HepG2 (cell line): ENCODE data around the gene SERTAD1.

Experiments
- CHCHD3 ChIP-seq: sonication (generic); formaldehyde crosslinking; IDR thresholded peaks from 2 replicates; pipeline ENCODE4 v1.8.0; 2022; ENCODE audit warnings: mild to moderate bottlenecking, missing genetic modification reagents, moderate library complexity
- CTCF ChIP-seq: sonication (generic); formaldehyde crosslinking; IDR thresholded peaks from 2 replicates; pipeline ENCODE4 v1.5.0; 2020; ENCODE audit warnings: mild to moderate bottlenecking, missing genetic modification reagents, moderate library complexity
- HCFC1 ChIP-seq: fragments of 150-350 bp; IDR thresholded peaks from 2 replicates; pipeline ENCODE4 v1.6.1; 2014; ENCODE audit warnings: low read depth, low read length
- LCORL ChIP-seq, 2 experiments: fragments of 450-650 bp in 1 of 2; sonication (generic) in 1 of 2; formaldehyde crosslinking in 1 of 2; IDR thresholded peaks; 2 replicates each; pipeline versions ENCODE4 v1.5.0 to v1.6.1; 2017 to 2020; ENCODE audit warnings: antibody characterized with exemption in 1 of 2, missing genetic modification reagents in 1 of 2
- POLR2A ChIP-seq, 2 experiments: IDR thresholded peaks; 2 replicates each; pipeline ENCODE4 v1.6.1; 2011; ENCODE audit warnings: low read depth in 2 of 2, low read length in 2 of 2, mild to moderate bottlenecking in 1 of 2, moderate library complexity in 1 of 2; ENCODE audit not compliant: insufficient read depth in 1 of 2
- POLR2AphosphoS5 ChIP-seq: IDR thresholded peaks from 2 replicates; pipeline ENCODE4 v1.6.1; 2012; ENCODE audit warnings: low read depth, low read length
- SP4 ChIP-seq: sonication (generic); formaldehyde crosslinking; IDR thresholded peaks from 2 replicates; pipeline ENCODE4 v1.8.1; 2023; ENCODE audit warnings: mild to moderate bottlenecking, missing genetic modification reagents
- SRF ChIP-seq: IDR thresholded peaks from 2 replicates; pipeline ENCODE4 v1.6.1; 2011; ENCODE audit warnings: mild to moderate bottlenecking, low read depth, low read length, moderate library complexity
- TERF1 ChIP-seq: sonication (generic); formaldehyde crosslinking; IDR thresholded peaks from 2 replicates; pipeline ENCODE4 v1.8.0; 2022; ENCODE audit warnings: mild to moderate bottlenecking, missing genetic modification reagents, moderate library complexity
- ZNF546 ChIP-seq: sonication (generic); formaldehyde crosslinking; conservative IDR thresholded peaks from 2 replicates; pipeline ENCODE4 v1.8.1; 2023; ENCODE audit warnings: mild to moderate bottlenecking, missing genetic modification reagents
- ZSCAN5A ChIP-seq: sonication (generic); formaldehyde crosslinking; IDR thresholded peaks from 2 replicates; pipeline ENCODE4 v1.8.0; 2022; ENCODE audit warnings: mild to moderate bottlenecking, missing genetic modification reagents, borderline replicate concordance
- TF ChIP-seq, protein P1 (sequence below): sonication (generic); formaldehyde crosslinking; IDR thresholded peaks from 2 replicates; pipeline ENCODE4 v1.5.1; 2020; ENCODE audit warnings: mild to moderate bottlenecking, missing genetic modification reagents, borderline replicate concordance
- TF ChIP-seq, protein P2 (sequence below): sonication (generic); formaldehyde crosslinking; IDR thresholded peaks from 2 replicates; pipeline ENCODE4 v1.5.1; 2020; ENCODE audit warnings: mild to moderate bottlenecking, missing genetic modification reagents, moderate library complexity
- TF ChIP-seq, protein P3 (sequence below): sonication (generic); formaldehyde crosslinking; IDR thresholded peaks from 2 replicates; pipeline ENCODE4 v1.4.0; 2020; ENCODE audit warnings: missing genetic modification reagents

GRCh38 chr19:40389404-40390083 lies 36.2 kb downstream of the SERTAD1 start:
- no peak for TF ChIP-seq POLR2AphosphoS5
- TF ChIP-seq LCORL (IDR thresholded peaks at IDR 0.05), result no peak
- TF ChIP-seq LCORL (CRISPR knock-in tag; IDR thresholded peaks at IDR 0.05), result no peak
- TF ChIP-seq, protein P1, sequence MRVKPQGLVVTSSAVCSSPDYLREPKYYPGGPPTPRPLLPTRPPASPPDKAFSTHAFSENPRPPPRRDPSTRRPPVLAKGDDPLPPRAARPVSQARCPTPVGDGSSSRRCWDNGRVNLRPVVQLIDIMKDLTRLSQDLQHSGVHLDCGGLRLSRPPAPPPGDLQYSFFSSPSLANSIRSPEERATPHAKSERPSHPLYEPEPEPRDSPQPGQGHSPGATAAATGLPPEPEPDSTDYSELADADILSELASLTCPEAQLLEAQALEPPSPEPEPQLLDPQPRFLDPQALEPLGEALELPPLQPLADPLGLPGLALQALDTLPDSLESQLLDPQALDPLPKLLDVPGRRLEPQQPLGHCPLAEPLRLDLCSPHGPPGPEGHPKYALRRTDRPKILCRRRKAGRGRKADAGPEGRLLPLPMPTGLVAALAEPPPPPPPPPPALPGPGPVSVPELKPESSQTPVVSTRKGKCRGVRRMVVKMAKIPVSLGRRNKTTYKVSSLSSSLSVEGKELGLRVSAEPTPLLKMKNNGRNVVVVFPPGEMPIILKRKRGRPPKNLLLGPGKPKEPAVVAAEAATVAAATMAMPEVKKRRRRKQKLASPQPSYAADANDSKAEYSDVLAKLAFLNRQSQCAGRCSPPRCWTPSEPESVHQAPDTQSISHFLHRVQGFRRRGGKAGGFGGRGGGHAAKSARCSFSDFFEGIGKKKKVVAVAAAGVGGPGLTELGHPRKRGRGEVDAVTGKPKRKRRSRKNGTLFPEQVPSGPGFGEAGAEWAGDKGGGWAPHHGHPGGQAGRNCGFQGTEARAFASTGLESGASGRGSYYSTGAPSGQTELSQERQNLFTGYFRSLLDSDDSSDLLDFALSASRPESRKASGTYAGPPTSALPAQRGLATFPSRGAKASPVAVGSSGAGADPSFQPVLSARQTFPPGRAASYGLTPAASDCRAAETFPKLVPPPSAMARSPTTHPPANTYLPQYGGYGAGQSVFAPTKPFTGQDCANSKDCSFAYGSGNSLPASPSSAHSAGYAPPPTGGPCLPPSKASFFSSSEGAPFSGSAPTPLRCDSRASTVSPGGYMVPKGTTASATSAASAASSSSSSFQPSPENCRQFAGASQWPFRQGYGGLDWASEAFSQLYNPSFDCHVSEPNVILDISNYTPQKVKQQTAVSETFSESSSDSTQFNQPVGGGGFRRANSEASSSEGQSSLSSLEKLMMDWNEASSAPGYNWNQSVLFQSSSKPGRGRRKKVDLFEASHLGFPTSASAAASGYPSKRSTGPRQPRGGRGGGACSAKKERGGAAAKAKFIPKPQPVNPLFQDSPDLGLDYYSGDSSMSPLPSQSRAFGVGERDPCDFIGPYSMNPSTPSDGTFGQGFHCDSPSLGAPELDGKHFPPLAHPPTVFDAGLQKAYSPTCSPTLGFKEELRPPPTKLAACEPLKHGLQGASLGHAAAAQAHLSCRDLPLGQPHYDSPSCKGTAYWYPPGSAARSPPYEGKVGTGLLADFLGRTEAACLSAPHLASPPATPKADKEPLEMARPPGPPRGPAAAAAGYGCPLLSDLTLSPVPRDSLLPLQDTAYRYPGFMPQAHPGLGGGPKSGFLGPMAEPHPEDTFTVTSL (CRISPR knock-in tag), result no peak
- no peak for TF ChIP-seq CHCHD3 (CRISPR knock-in tag)
- no peak for TF ChIP-seq TERF1 (CRISPR knock-in tag)
- TF ChIP-seq POLR2A (IDR thresholded peaks at IDR 0.05; ENCODE audit: insufficient read depth in 1 of 2, low read depth in 2 of 2, low read length in 2 of 2), result no peak
- no peak for TF ChIP-seq HCFC1
- TF ChIP-seq, protein P2, sequence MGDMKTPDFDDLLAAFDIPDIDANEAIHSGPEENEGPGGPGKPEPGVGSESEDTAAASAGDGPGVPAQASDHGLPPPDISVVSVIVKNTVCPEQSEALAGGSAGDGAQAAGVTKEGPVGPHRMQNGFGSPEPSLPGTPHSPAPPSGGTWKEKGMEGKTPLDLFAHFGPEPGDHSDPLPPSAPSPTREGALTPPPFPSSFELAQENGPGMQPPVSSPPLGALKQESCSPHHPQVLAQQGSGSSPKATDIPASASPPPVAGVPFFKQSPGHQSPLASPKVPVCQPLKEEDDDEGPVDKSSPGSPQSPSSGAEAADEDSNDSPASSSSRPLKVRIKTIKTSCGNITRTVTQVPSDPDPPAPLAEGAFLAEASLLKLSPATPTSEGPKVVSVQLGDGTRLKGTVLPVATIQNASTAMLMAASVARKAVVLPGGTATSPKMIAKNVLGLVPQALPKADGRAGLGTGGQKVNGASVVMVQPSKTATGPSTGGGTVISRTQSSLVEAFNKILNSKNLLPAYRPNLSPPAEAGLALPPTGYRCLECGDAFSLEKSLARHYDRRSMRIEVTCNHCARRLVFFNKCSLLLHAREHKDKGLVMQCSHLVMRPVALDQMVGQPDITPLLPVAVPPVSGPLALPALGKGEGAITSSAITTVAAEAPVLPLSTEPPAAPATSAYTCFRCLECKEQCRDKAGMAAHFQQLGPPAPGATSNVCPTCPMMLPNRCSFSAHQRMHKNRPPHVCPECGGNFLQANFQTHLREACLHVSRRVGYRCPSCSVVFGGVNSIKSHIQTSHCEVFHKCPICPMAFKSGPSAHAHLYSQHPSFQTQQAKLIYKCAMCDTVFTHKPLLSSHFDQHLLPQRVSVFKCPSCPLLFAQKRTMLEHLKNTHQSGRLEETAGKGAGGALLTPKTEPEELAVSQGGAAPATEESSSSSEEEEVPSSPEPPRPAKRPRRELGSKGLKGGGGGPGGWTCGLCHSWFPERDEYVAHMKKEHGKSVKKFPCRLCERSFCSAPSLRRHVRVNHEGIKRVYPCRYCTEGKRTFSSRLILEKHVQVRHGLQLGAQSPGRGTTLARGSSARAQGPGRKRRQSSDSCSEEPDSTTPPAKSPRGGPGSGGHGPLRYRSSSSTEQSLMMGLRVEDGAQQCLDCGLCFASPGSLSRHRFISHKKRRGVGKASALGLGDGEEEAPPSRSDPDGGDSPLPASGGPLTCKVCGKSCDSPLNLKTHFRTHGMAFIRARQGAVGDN, result no peak
- no peak for TF ChIP-seq CTCF (CRISPR knock-in tag)
- no peak for TF ChIP-seq SP4 (CRISPR knock-in tag)
- no peak for TF ChIP-seq ZNF546 (CRISPR knock-in tag)
- no peak for TF ChIP-seq ZSCAN5A (CRISPR knock-in tag)
- TF ChIP-seq SRF, result no peak
- TF ChIP-seq, protein P3, sequence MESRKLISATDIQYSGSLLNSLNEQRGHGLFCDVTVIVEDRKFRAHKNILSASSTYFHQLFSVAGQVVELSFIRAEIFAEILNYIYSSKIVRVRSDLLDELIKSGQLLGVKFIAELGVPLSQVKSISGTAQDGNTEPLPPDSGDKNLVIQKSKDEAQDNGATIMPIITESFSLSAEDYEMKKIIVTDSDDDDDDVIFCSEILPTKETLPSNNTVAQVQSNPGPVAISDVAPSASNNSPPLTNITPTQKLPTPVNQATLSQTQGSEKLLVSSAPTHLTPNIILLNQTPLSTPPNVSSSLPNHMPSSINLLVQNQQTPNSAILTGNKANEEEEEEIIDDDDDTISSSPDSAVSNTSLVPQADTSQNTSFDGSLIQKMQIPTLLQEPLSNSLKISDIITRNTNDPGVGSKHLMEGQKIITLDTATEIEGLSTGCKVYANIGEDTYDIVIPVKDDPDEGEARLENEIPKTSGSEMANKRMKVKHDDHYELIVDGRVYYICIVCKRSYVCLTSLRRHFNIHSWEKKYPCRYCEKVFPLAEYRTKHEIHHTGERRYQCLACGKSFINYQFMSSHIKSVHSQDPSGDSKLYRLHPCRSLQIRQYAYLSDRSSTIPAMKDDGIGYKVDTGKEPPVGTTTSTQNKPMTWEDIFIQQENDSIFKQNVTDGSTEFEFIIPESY (CRISPR knock-in tag), result no peak
